ENCODE measurements around the gene ILK.

The ILK gene

DNA sequence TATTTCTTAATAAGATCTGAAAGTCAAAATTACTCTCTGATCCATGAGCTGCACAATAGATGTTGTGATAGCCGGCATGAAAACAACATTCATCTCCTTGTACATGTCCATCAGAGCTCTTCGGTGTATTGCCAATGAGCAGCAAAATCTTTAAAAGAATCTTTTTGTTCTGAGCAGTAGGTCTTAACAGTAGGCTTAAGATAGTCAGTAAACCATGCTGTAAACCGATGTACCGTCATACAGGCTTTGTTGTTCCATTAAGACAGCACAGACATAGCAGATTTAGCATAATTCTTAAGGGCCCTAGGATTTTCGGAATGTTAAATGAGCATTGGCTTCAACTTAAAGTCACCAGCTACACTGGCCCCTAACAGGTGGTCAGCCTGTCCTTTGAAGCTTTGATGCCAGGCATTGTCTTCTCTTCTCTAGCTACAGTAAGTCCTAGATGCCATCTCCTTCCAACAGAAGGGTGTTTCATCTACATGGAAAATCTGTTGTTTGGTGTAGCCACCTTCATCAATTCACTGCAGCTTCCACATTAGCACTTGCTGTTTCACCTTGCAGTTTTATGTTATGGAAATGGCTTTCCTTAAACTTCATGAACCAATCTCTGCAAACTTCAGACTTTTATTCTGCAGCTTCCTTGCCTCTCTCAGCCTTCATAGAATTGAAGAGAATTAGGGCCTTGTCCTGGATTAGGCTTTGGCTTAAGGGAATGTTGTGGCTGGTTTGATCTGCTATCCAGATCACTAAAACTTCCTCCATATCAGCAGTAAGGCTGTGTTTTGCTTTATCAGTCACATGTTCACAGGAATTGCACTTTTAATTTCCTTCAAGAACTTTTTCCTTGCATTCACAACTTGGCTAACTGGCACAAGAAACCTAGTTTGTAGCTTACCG, 28.5 kb upstream of the ILK start:
- TF ChIP-seq POLR2AphosphoS5 (IDR thresholded peaks at IDR 0.05; ENCODE audit: low read depth) (no peak), SPI1 (IDR thresholded peaks at IDR 0.05; ENCODE audit: borderline replicate concordance, low read depth) (no peak), GABPA (IDR thresholded peaks at IDR 0.05; ENCODE audit: low read depth) (no peak)
- TF ChIP-seq, protein P1, sequence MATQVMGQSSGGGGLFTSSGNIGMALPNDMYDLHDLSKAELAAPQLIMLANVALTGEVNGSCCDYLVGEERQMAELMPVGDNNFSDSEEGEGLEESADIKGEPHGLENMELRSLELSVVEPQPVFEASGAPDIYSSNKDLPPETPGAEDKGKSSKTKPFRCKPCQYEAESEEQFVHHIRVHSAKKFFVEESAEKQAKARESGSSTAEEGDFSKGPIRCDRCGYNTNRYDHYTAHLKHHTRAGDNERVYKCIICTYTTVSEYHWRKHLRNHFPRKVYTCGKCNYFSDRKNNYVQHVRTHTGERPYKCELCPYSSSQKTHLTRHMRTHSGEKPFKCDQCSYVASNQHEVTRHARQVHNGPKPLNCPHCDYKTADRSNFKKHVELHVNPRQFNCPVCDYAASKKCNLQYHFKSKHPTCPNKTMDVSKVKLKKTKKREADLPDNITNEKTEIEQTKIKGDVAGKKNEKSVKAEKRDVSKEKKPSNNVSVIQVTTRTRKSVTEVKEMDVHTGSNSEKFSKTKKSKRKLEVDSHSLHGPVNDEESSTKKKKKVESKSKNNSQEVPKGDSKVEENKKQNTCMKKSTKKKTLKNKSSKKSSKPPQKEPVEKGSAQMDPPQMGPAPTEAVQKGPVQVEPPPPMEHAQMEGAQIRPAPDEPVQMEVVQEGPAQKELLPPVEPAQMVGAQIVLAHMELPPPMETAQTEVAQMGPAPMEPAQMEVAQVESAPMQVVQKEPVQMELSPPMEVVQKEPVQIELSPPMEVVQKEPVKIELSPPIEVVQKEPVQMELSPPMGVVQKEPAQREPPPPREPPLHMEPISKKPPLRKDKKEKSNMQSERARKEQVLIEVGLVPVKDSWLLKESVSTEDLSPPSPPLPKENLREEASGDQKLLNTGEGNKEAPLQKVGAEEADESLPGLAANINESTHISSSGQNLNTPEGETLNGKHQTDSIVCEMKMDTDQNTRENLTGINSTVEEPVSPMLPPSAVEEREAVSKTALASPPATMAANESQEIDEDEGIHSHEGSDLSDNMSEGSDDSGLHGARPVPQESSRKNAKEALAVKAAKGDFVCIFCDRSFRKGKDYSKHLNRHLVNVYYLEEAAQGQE (IDR thresholded peaks at IDR 0.05; ENCODE audit: insufficient replicate concordance, low read depth): no peak
- TF ChIP-seq, protein P2, sequence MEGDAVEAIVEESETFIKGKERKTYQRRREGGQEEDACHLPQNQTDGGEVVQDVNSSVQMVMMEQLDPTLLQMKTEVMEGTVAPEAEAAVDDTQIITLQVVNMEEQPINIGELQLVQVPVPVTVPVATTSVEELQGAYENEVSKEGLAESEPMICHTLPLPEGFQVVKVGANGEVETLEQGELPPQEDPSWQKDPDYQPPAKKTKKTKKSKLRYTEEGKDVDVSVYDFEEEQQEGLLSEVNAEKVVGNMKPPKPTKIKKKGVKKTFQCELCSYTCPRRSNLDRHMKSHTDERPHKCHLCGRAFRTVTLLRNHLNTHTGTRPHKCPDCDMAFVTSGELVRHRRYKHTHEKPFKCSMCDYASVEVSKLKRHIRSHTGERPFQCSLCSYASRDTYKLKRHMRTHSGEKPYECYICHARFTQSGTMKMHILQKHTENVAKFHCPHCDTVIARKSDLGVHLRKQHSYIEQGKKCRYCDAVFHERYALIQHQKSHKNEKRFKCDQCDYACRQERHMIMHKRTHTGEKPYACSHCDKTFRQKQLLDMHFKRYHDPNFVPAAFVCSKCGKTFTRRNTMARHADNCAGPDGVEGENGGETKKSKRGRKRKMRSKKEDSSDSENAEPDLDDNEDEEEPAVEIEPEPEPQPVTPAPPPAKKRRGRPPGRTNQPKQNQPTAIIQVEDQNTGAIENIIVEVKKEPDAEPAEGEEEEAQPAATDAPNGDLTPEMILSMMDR (IDR thresholded peaks at IDR 0.05; ENCODE audit: insufficient read depth, low read length): no peak
- no peak for DNase-seq (ENCODE audit: low read depth in 1 of 2, low spot score in 1 of 2)
- H3K27me3 ChIP-seq (ENCODE audit: insufficient read depth, poor library complexity, severe bottlenecking): no peaks in the 10 kb centered on the region

DNA sequence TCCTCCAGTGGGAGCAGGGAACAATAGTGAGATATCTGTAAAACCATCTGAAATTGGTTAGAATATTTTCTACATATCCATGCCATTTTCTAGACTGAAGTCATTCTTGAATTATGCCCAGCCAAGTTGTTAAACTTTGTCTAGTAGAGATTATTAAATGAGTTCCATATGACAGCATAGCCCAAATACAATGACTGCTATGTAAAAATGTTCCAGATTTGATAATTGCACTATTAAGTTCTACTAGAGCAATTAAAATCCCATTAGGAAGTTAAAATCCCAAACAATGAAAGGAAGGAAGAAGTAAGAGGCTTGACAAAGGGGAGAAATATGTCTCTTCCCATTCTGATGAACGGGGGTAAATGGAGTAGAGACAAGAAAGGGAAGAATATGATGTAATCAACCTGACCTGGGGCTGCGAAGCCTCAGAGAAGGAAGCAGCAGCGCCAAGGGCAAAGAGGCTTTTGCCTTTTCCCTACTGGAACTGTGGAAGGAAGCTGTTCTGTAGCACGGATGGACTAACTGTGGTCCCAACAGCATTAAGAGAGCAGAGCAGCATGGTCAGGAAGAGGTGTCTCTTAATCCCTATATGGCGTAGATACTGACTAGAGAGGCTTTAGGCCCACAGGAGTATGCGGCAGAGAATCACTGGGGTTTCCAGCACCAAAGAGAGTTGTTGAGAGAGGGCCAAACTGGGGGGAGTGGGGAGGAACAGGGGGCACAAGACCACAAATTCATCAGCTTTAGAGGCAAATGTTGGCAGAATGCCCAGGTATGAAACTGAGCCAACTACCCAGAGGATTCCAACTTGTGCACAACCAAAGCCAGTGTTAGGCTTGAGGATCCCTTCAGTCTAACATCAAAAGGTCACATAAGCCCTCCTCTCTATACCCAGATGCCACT, 26.9 kb upstream of the ILK start:
- TF ChIP-seq GABPA (IDR thresholded peaks at IDR 0.05; ENCODE audit: low read depth) (no peak), POLR2AphosphoS5 (IDR thresholded peaks at IDR 0.05; ENCODE audit: low read depth) (no peak), SPI1 (IDR thresholded peaks at IDR 0.05; ENCODE audit: borderline replicate concordance, low read depth) (no peak)
- TF ChIP-seq, protein P1 (IDR thresholded peaks at IDR 0.05; ENCODE audit: insufficient replicate concordance, low read depth): no peak
- TF ChIP-seq, protein P2 (IDR thresholded peaks at IDR 0.05; ENCODE audit: insufficient read depth, low read length): no peak
- DNase-seq (ENCODE audit: low read depth in 1 of 2, low spot score in 1 of 2): peak; percentile 17 to 45
- Histone ChIP-seq H3K27me3 (ENCODE audit: insufficient read depth, poor library complexity, severe bottlenecking) (no peaks in the 10 kb centered on the region), H3K4me3 (replicated peaks; ENCODE audit: insufficient read depth, low read length) (no peak overlapping the region), H3K27ac (replicated peaks) (no peak overlapping the region)

More for the DNA sequence above, 28.5 kb upstream of the ILK start:
- Histone ChIP-seq H3K27ac (replicated peaks) (no peak overlapping the region), H3K4me3 (replicated peaks; ENCODE audit: insufficient read depth, low read length) (no peak overlapping the region)

DNA sequence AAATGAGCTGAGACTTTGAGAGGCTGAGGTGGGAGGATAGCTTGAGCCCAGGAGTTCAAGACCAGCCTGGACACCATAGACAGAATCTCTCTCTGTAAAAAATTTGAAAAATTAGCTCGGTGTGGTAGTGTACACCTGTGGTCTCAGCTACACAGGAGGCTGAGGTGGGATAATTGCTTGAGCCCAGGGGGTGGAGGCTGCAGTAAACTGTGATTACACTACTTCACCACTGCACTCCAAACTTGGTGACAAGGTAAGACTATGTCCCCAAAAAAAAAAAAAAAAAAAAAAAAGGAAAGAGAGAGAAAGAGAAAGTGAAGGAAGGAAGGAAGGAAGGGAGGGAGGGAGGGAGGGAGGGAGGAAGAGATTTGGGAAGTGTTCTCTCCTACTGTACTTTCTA, 25.4 kb upstream of the ILK start:
- TF ChIP-seq, protein P2 (IDR thresholded peaks at IDR 0.05; ENCODE audit: insufficient read depth, low read length): no peak
- TF ChIP-seq, protein P1 (IDR thresholded peaks at IDR 0.05; ENCODE audit: insufficient replicate concordance, low read depth): no peak
- TF ChIP-seq GABPA (IDR thresholded peaks at IDR 0.05; ENCODE audit: low read depth) (no peak), SPI1 (IDR thresholded peaks at IDR 0.05; ENCODE audit: borderline replicate concordance, low read depth) (no peak), POLR2AphosphoS5 (IDR thresholded peaks at IDR 0.05; ENCODE audit: low read depth) (no peak)
- no peak overlapping the region for H3K27ac ChIP-seq (replicated peaks)
- no peaks in the 10 kb centered on the region for H3K27me3 ChIP-seq (ENCODE audit: insufficient read depth, poor library complexity, severe bottlenecking)
- no peak overlapping the region for H3K4me3 ChIP-seq (replicated peaks; ENCODE audit: insufficient read depth, low read length)
- DNase-seq (ENCODE audit: low read depth in 1 of 2, low spot score in 1 of 2): no peak

Measured in HL-60 (cell line).